ENCODE data around the gene PTPRD. TPM values are rescaled to one million over a fixed set of nuclear protein-coding genes. Genes with fewer than 3 reads are reported as not detected.

The PTPRD gene
- total and polyA plus RNA-seq, 3 experiments from 2014 or later: 0.02 to 0.04 TPM; not detected in 1

DNA sequence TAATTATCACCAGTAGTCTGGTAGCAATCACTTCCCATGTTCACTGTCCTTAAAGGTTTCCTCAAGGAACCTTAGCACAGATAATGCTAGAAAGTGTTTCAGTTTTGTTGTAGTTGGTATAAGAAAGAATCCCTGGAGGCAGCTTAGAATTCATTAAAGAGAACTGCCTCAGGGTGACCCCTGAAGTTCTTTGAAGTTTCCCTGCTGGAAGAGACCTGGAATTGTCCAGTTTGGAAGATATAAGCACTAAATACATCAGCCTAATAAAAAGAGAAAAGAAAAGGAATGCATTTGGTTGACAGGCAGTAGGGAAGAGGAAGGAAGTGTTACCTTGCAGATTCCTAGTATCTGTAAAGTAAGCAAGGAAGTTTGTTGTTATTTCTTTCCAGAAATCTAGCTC, 1813.6 kb downstream of the PTPRD start:
- H3K4me1 Mint-ChIP-seq: no peaks in the 10 kb centered on the region
- H3K27ac Mint-ChIP-seq: no peak overlapping the region
- no peak for DNase-seq
- Histone ChIP-seq H3K27ac (ENCODE audit: low read depth, low read length) (no peak overlapping the region), H3K36me3 (ENCODE audit: insufficient read depth, low read length) (no peaks in the 10 kb centered on the region), H3K9me3 (ENCODE audit: low read length) (no peaks in the 10 kb centered on the region), H3K27me3 (ENCODE audit: insufficient read depth, low read length, poor library complexity, severe bottlenecking) (no peaks in the 10 kb centered on the region), H3K4me1 (ENCODE audit: insufficient read depth, low read length) (no peaks in the 10 kb centered on the region), H3K4me3 (ENCODE audit: low read length) (no peak overlapping the region)
- no peak overlapping the region for H3K4me3 Mint-ChIP-seq
- no peaks in the 10 kb centered on the region for H3K9me3 Mint-ChIP-seq
- POLR2A ChIA-PET: no interaction called here
- CTCF ChIA-PET: no interaction called here
- no peaks in the 10 kb centered on the region for H3K36me3 Mint-ChIP-seq
- no peaks in the 10 kb centered on the region for H3K27me3 Mint-ChIP-seq

DNA sequence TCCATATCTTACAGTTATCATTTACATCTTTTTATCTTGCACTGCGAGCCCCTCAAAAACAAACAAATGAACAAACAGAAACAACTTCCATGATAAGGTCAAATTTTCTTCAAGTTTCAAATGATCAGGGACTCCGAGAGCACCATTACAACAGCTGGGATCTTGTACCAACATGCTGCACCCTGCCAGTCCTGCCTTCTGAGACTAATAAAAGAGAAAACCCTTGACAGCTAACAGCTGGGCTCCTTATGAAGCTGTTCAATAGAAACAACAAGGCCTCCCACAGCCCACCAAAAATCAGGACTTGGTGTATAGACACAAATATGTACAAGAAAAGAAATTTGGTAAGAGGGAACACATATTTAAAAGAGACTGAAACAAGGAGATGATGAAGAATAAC, 1828.0 kb downstream of the PTPRD start:
- no peak overlapping the region for H3K27ac Mint-ChIP-seq
- DNase-seq: no peak
- H3K27ac ChIP-seq (ENCODE audit: low read depth, low read length): no peak overlapping the region
- no peaks in the 10 kb centered on the region for H3K9me3 ChIP-seq (ENCODE audit: low read length)
- no peak overlapping the region for H3K4me3 Mint-ChIP-seq
- peaks cover 0 to 2% (median 0%) of the 10 kb centered on the region in 5 donors for H3K9me3 Mint-ChIP-seq
- CTCF ChIA-PET: no interaction called here
- H3K36me3 ChIP-seq (ENCODE audit: insufficient read depth, low read length): no peaks in the 10 kb centered on the region
- no peaks in the 10 kb centered on the region for H3K36me3 Mint-ChIP-seq
- POLR2A ChIA-PET: no interaction called here
- H3K4me1 ChIP-seq (ENCODE audit: insufficient read depth, low read length): no peaks in the 10 kb centered on the region
- no peaks in the 10 kb centered on the region for H3K4me1 Mint-ChIP-seq
- no peaks in the 10 kb centered on the region for H3K27me3 ChIP-seq (ENCODE audit: insufficient read depth, low read length, poor library complexity, severe bottlenecking)
- H3K4me3 ChIP-seq (ENCODE audit: low read length): no peak overlapping the region
- H3K27me3 Mint-ChIP-seq: no peaks in the 10 kb centered on the region

DNA sequence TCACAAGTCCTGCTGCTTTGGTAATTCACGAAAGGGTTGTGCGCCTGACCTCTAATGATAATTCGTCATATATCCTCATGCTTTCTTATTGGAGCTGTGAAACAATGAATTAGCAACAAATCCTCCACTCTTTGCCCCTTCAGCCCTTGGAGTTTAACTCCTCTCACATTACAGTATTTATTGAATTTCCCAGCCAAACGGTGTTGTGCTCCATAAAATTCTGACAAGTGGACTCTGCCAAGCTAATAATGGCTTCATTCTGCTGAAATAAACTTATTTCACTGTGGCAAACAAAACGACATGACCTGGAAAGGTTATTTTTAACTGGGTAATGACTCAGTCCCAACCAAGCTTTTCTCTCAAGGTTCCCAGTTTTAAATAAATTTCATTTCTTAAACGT, 1828.9 kb downstream of the PTPRD start:
- no peak overlapping the region for H3K4me3 Mint-ChIP-seq
- Histone ChIP-seq H3K27ac (ENCODE audit: low read depth, low read length) (no peak overlapping the region), H3K4me3 (ENCODE audit: low read length) (no peak overlapping the region), H3K27me3 (ENCODE audit: insufficient read depth, low read length, poor library complexity, severe bottlenecking) (no peaks in the 10 kb centered on the region), H3K9me3 (ENCODE audit: low read length) (no peaks in the 10 kb centered on the region), H3K4me1 (ENCODE audit: insufficient read depth, low read length) (no peaks in the 10 kb centered on the region), H3K36me3 (ENCODE audit: insufficient read depth, low read length) (no peaks in the 10 kb centered on the region)
- H3K9me3 Mint-ChIP-seq: peaks cover 0 to 2% (median 0%) of the 10 kb centered on the region in 5 donors
- POLR2A ChIA-PET: no interaction called here
- H3K27me3 Mint-ChIP-seq: no peaks in the 10 kb centered on the region
- no peak for DNase-seq
- H3K4me1 Mint-ChIP-seq: no peaks in the 10 kb centered on the region
- CTCF ChIA-PET: no interaction called here
- no peaks in the 10 kb centered on the region for H3K36me3 Mint-ChIP-seq
- no peak overlapping the region for H3K27ac Mint-ChIP-seq

DNA sequence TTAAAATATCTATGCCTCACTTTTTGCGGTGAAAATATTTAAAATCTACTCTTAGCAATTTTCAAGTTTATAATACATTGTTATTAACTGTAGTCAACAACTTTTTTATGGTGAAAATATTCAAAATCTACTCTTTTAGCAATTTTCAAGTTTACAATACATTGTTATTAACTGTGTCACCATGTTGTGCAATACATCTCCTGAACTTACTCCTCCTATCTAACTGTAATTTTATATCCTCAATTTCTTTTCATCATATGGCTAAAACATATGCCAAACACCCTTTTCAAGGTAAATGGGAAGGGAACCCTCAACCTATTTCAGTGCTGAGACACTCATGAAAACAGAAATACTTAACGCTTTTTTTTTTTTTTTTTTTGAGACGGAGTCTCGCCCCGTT, 1830.6 kb downstream of the PTPRD start:
- Histone ChIP-seq H3K4me1 (ENCODE audit: insufficient read depth, low read length) (no peaks in the 10 kb centered on the region), H3K4me3 (ENCODE audit: low read length) (no peak overlapping the region), H3K27me3 (ENCODE audit: insufficient read depth, low read length, poor library complexity, severe bottlenecking) (no peaks in the 10 kb centered on the region), H3K27ac (ENCODE audit: low read depth, low read length) (no peak overlapping the region), H3K9me3 (ENCODE audit: low read length) (no peaks in the 10 kb centered on the region), H3K36me3 (ENCODE audit: insufficient read depth, low read length) (no peaks in the 10 kb centered on the region)
- Mint-ChIP-seq H3K9me3 (no peaks in the 10 kb centered on the region), H3K27me3 (no peaks in the 10 kb centered on the region), H3K36me3 (no peaks in the 10 kb centered on the region), H3K4me1 (no peaks in the 10 kb centered on the region), H3K27ac (no peak overlapping the region), H3K4me3 (no peak overlapping the region)
- no peak for DNase-seq
- ChIA-PET CTCF (no interaction called here), POLR2A (no interaction called here)

DNA sequence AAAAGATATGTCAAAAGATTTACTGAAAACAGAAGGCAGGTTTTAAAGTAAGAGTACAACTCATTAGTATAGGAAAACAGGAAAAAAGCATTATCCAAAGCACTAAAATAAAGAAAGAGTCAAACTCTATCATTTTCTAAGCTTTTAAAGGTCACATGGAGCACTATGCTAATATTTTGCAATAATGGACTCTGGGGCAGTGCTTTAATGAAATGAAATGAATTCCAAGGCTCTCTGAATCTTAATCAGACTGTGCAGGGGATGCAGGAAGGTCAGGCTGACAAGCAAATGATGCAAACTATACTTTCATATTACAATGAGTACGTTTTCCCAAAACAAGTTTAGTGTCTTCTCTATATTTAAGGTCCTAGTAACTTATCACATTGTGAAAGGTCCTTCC, 1831.3 kb downstream of the PTPRD start:
- Histone ChIP-seq H3K36me3 (ENCODE audit: insufficient read depth, low read length) (no peaks in the 10 kb centered on the region), H3K9me3 (ENCODE audit: low read length) (no peaks in the 10 kb centered on the region), H3K4me3 (ENCODE audit: low read length) (no peak overlapping the region), H3K27me3 (ENCODE audit: insufficient read depth, low read length, poor library complexity, severe bottlenecking) (no peaks in the 10 kb centered on the region), H3K27ac (ENCODE audit: low read depth, low read length) (no peak overlapping the region), H3K4me1 (ENCODE audit: insufficient read depth, low read length) (no peaks in the 10 kb centered on the region)
- ChIA-PET CTCF (no interaction called here), POLR2A (no interaction called here)
- no peak overlapping the region for H3K27ac Mint-ChIP-seq
- H3K27me3 Mint-ChIP-seq: no peaks in the 10 kb centered on the region
- DNase-seq: no peak
- H3K36me3 Mint-ChIP-seq: no peaks in the 10 kb centered on the region
- no peaks in the 10 kb centered on the region for H3K9me3 Mint-ChIP-seq
- H3K4me3 Mint-ChIP-seq: no peak overlapping the region
- H3K4me1 Mint-ChIP-seq: no peaks in the 10 kb centered on the region

DNA sequence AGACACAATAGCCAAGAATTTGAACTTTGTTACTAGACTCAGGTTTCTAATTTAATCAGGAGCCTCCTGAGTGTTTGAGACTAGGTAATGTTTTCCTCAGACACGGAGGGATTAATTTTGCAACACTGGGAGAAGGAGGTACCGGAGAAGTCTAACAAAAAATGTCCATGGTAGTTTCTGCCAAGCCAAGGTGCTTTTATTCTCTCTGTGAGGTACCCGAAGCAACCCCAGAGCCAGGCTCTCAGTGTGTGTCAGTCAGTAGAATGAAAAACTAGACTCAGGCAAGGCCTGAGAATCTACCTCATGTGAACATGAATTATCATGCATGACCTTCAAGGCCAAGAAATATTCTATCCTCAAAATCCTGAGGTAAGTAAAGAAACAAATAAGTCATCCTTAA, 1832.4 kb downstream of the PTPRD start:
- Mint-ChIP-seq H3K4me3 (no peak overlapping the region), H3K27me3 (no peaks in the 10 kb centered on the region), H3K9me3 (no peaks in the 10 kb centered on the region), H3K4me1 (no peaks in the 10 kb centered on the region), H3K36me3 (no peaks in the 10 kb centered on the region), H3K27ac (no peak overlapping the region)
- no peak overlapping the region for H3K4me3 ChIP-seq (ENCODE audit: low read length)
- no peaks in the 10 kb centered on the region for H3K36me3 ChIP-seq (ENCODE audit: insufficient read depth, low read length)
- ChIA-PET CTCF (no interaction called here), POLR2A (no interaction called here)
- no peaks in the 10 kb centered on the region for H3K4me1 ChIP-seq (ENCODE audit: insufficient read depth, low read length)
- H3K9me3 ChIP-seq (ENCODE audit: low read length): no peaks in the 10 kb centered on the region
- DNase-seq: no peak
- no peak overlapping the region for H3K27ac ChIP-seq (ENCODE audit: low read depth, low read length)
- H3K27me3 ChIP-seq (ENCODE audit: insufficient read depth, low read length, poor library complexity, severe bottlenecking): no peaks in the 10 kb centered on the region

DNA sequence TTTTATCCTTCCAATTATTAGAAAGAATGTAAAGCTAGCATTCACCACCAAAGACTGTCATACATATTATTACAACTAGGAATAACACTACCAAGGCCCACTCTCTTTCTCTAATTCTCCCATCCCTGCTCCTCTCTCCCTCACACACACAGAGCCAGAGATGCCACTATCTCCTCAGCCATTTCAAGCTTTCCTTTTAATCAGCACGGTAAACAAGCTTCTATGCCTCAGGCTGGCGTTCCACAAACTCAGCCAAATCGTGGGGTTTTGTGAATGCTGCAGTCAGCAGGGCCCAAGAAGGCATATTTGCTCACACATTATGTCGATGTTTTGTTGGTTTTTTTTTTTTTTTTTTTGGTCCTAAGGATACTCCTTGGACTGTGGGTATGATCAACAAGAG, 1833.3 kb downstream of the PTPRD start:
- H3K4me3 Mint-ChIP-seq: no peak overlapping the region
- CTCF ChIA-PET: no interaction called here
- no peaks in the 10 kb centered on the region for H3K27me3 Mint-ChIP-seq
- no peaks in the 10 kb centered on the region for H3K9me3 Mint-ChIP-seq
- DNase-seq: no peak
- no peaks in the 10 kb centered on the region for H3K4me1 Mint-ChIP-seq
- H3K9me3 ChIP-seq (ENCODE audit: low read length): no peaks in the 10 kb centered on the region
- no peaks in the 10 kb centered on the region for H3K36me3 Mint-ChIP-seq
- no peak overlapping the region for H3K27ac ChIP-seq (ENCODE audit: low read depth, low read length)
- no peak overlapping the region for H3K4me3 ChIP-seq (ENCODE audit: low read length)
- H3K27me3 ChIP-seq (ENCODE audit: insufficient read depth, low read length, poor library complexity, severe bottlenecking): no peaks in the 10 kb centered on the region
- POLR2A ChIA-PET: no interaction called here
- no peaks in the 10 kb centered on the region for H3K36me3 ChIP-seq (ENCODE audit: insufficient read depth, low read length)
- no peaks in the 10 kb centered on the region for H3K4me1 ChIP-seq (ENCODE audit: insufficient read depth, low read length)
- no peak overlapping the region for H3K27ac Mint-ChIP-seq

DNA sequence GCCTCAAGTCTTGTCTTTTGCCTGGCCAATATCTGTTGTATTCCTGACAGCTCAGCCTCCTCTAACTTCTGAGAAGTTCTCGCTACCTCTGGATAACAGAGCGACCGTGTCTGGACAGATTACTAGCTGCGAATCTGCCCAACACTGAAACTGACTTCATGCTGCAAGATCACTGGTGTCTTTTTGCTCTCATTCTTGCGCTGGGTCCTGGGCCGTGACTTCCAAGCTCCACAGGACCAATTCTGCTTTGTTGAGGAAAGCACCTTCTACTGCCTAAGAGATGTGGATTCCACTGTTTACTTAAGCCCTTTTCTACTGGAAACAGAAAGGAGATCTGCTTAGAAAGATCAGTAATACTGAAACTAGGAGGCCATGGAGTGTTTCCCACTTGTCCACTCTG, 1834.4 kb downstream of the PTPRD start:
- no peak for DNase-seq
- POLR2A ChIA-PET: no interaction called here
- no peak overlapping the region for H3K4me3 ChIP-seq (ENCODE audit: low read length)
- no peaks in the 10 kb centered on the region for H3K27me3 ChIP-seq (ENCODE audit: insufficient read depth, low read length, poor library complexity, severe bottlenecking)
- no peaks in the 10 kb centered on the region for H3K4me1 ChIP-seq (ENCODE audit: insufficient read depth, low read length)
- H3K27ac ChIP-seq (ENCODE audit: low read depth, low read length): no peak overlapping the region
- CTCF ChIA-PET: no interaction called here
- Mint-ChIP-seq H3K27me3 (no peaks in the 10 kb centered on the region), H3K4me3 (no peak overlapping the region), H3K36me3 (no peaks in the 10 kb centered on the region), H3K27ac (no peak overlapping the region), H3K4me1 (no peaks in the 10 kb centered on the region), H3K9me3 (no peaks in the 10 kb centered on the region)
- H3K9me3 ChIP-seq (ENCODE audit: low read length): no peaks in the 10 kb centered on the region
- no peaks in the 10 kb centered on the region for H3K36me3 ChIP-seq (ENCODE audit: insufficient read depth, low read length)

DNA sequence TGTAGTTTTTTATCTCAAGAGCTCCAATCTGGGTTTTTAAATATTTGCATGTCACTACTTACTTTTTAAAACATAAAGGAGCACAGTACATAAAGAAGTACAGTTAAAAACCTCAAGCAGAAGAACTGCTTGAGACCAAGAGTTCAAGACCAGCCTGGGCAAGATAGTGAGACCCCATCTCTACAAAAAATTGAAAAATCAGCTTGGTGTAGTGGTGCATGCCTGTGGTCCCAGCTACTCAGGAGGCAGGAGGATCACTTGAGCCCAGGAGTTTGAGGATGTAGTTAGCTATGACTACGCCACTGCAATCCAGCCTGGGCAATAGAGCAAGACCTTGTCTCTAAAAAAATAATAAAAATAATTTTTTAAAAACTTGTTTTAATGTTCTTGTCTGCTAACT, 1840.5 kb downstream of the PTPRD start:
- Mint-ChIP-seq H3K4me3 (no peak overlapping the region), H3K9me3 (peaks cover 0 to 1% (median 0%) of the 10 kb centered on the region in 5 donors), H3K4me1 (no peaks in the 10 kb centered on the region), H3K27ac (no peak overlapping the region), H3K27me3 (no peaks in the 10 kb centered on the region), H3K36me3 (no peaks in the 10 kb centered on the region)
- H3K9me3 ChIP-seq (ENCODE audit: low read length): no peaks in the 10 kb centered on the region
- H3K27ac ChIP-seq (ENCODE audit: low read depth, low read length): no peak overlapping the region
- no peaks in the 10 kb centered on the region for H3K4me1 ChIP-seq (ENCODE audit: insufficient read depth, low read length)
- ChIA-PET CTCF (no interaction called here), POLR2A (no interaction called here)
- H3K36me3 ChIP-seq (ENCODE audit: insufficient read depth, low read length): no peaks in the 10 kb centered on the region
- no peak overlapping the region for H3K4me3 ChIP-seq (ENCODE audit: low read length)
- no peak for DNase-seq
- H3K27me3 ChIP-seq (ENCODE audit: insufficient read depth, low read length, poor library complexity, severe bottlenecking): no peaks in the 10 kb centered on the region
